GM12891 (cell line): ENCODE data around the gene C11orf16.

Source experiments
- POLR2A ChIP-seq: IDR thresholded peaks from 2 replicates; pipeline ENCODE4 v1.6.1; 2011; ENCODE audit warnings: low read depth, low read length, control low read depth
- POLR2AphosphoS5 ChIP-seq: IDR thresholded peaks from 2 replicates; pipeline ENCODE4 v1.6.1; 2011; ENCODE audit warnings: low read depth, low read length, control low read depth
- SPI1 ChIP-seq: IDR thresholded peaks from 2 replicates; pipeline ENCODE4 v1.6.1; 2011; ENCODE audit warnings: low read depth, low read length, control low read depth
- TAF1 ChIP-seq: IDR thresholded peaks from 2 replicates; pipeline ENCODE4 v1.6.1; 2011; ENCODE audit warnings: low read depth, low read length, control low read depth

DNA sequence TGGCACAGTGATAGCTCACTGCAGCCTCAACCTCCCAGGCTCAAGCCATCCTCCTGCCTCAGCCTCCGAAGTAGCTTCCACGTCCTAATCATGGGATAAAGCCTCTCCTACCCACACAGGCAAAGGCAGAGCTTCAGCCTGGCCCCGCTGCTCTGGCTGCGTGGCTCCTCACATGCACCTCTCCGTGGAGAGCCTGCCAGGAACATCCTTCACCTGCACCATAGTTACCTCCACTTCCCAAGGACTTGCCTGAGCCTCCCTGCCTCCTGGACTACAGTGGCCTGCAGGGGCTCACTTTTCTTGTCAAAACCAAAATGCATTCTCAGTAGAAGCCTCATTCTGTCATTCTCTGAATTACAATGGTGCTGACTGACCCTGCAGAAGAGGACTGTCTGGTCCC, 6.5 kb downstream of the C11orf16 start:
- TF ChIP-seq TAF1 = no peak
- TF ChIP-seq POLR2A = no peak
- no peak for TF ChIP-seq POLR2AphosphoS5
- TF ChIP-seq SPI1 = no peak
